Upper lobe of left lung (tissue), 6 donors: ENCODE measurements around the gene PRR23A. TPM values are rescaled to one million over a fixed set of nuclear protein-coding genes. Genes with fewer than 3 reads are reported as not detected.

Source experiments
- ATAC-seq, 2 donors: fragments of 200-7000 bp; cut with Tn5 transposase; one replicate each; pipeline ENCODE4 v1.9.1; 2022; ENCODE audit warnings: mild to moderate bottlenecking in 2 of 2, moderate library complexity in 2 of 2; ENCODE audit not compliant: low FRiP score in 2 of 2
- DNase-seq, 2 donors: peaks; one replicate each; pipeline ENCODE4 v3.0.0-alpha.2; 2019 to 2020
- H3K27ac ChIP-seq, 4 donors: fragments of 200-600 bp; sonication (generic); one replicate each; pipeline ENCODE4 v1.5.1; 2016 to 2019
- H3K27me3 ChIP-seq, 4 donors: fragments of 200-600 bp; sonication (generic); one replicate each; pipeline ENCODE4 v1.5.1; 2017 to 2019
- H3K36me3 ChIP-seq, 4 donors: fragments of 200-600 bp; sonication (generic); one replicate each; pipeline ENCODE4 v1.5.1; 2016 to 2019
- H3K4me1 ChIP-seq, 4 donors: fragments of 200-600 bp; sonication (generic); one replicate each; pipeline ENCODE4 v1.5.1; 2018 to 2019
- H3K4me3 ChIP-seq, 4 donors: fragments of 200-600 bp; sonication (generic); one replicate each; pipeline ENCODE4 v1.5.1; 2017 to 2019; ENCODE audit warnings: mild to moderate bottlenecking in 2 of 4, moderate library complexity in 1 of 4
- H3K9me3 ChIP-seq, 4 donors: fragments of 200-600 bp; sonication (generic); one replicate each; pipeline ENCODE4 v1.5.1; 2018 to 2019
- CTCF ChIP-seq, 6 experiments: fragments of 450-650 bp in 4 of 6; fragments of 200-600 bp in 2 of 6; sonication (generic) in 2 of 6; IDR thresholded peaks; one replicate each; pipeline ENCODE4 v1.5.1; 2016 to 2019; ENCODE audit warnings: antibody characterized with exemption in 6 of 6
- EP300 ChIP-seq, 4 donors: sonication (generic); formaldehyde crosslinking; IDR thresholded peaks; one replicate each; pipeline ENCODE4 v1.5.1; 2017; ENCODE audit warnings: antibody characterized with exemption in 4 of 4, control low read depth in 2 of 4
- POLR2A ChIP-seq, 4 donors: fragments of 450-650 bp; IDR thresholded peaks; one replicate each; pipeline ENCODE4 v1.5.1; 2016 to 2017; ENCODE audit warnings: antibody characterized with exemption in 4 of 4, mild to moderate bottlenecking in 2 of 4
- POLR2AphosphoS5 ChIP-seq, 2 donors: sonication (generic); formaldehyde crosslinking; IDR thresholded peaks; one replicate each; pipeline ENCODE4 v1.5.1; 2017; ENCODE audit warnings: antibody characterized with exemption in 2 of 2
- WGBS, 2 donors: methylation state at CpG; one replicate each; pipeline ENCODE4 v1.1.5; 2017 to 2018; 5-methylcytosine and 5-hydroxymethylcytosine counted together
- total RNA-seq, 6 donors: library from RNA; depleted of rRNA in 4 of 6; stranded (reverse); fragments of >200 nt in 4 of 6; gene quantifications; one replicate each; pipeline versions ENCODE4 v1.1.0 to v1.2.1, GENCODE V29; 2016 to 2021
- donor health status: DM: no; HTN: no; CAD: no; lungs with moderate emphysema.
- donor health status: DM: no; HTN: yes; CAD: no; lungs with severe emphysema.

Gene PRR23A
- total RNA-seq, 6 donors from 2014 or later = not detected

DNA sequence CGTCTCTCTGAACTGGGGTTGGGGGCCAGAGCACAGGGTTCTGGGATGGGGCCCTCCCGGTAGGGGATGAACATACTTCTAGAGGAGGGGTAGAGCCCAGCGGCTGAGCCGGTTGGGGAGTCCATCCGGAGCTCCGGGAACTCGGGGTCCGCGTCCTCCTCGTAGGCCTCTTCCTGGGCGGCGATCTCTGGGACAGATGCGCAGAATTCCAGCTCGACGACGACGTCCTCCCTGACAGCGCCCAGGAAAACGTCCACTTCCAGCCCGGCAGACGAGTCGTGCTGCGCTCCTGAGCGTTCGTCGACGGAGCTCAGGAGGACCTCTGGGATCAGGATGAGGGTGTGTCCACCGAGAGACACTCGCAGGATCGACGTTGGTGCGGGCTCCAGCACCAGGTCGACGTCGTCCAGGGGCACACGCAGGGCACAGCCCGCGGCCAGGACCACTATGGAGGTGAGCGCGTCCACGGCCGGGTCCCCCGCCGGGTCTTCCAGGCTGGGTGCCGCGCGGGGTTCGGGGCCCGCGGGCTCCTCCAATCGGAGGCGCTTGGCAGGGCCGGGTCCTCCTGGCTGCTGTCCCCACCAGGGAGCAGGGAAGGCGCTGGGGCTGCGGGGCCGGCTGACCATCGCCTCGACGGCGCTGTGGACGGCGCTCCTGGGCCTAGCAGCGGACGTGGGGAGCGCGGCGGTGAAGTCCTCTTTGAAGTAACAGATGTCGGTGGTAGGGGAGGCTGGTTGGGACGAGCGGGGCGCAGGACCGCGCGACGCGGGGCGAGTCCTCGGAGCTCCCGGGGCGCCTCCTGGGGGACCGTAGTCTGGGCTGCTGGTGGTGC lies 14.2 kb upstream of the PRR23A start:
- ATAC-seq = peak; percentile 16 to 22
- Histone ChIP-seq H3K36me3 (no peaks in the 10 kb centered on the region), H3K4me1 (no peaks in the 10 kb centered on the region), H3K4me3 (no peak overlapping the region), H3K9me3 (peaks cover 0 to 13% (median 5%) of the 10 kb centered on the region in 4 donors), H3K27me3 (no peaks in the 10 kb centered on the region), H3K27ac (no peak overlapping the region)
- 63 to 73% methylated on average over 30 to 50 of the region's 81 CpGs for WGBS, 2 donors
- TF ChIP-seq POLR2A (IDR thresholded peaks at IDR 0.05) = no peak
- TF ChIP-seq EP300 (IDR thresholded peaks at IDR 0.05) = no peak
- no peak for TF ChIP-seq POLR2AphosphoS5 (IDR thresholded peaks at IDR 0.05)
- TF ChIP-seq CTCF (IDR thresholded peaks at IDR 0.05) = no peak
- DNase-seq = peak in 1 of 2 donors; percentile 79

- no peak overlapping the region for H3K27ac ChIP-seq
- no peak for TF ChIP-seq POLR2A (IDR thresholded peaks at IDR 0.05)
- no peak for TF ChIP-seq CTCF (IDR thresholded peaks at IDR 0.05)
- no peak for TF ChIP-seq EP300 (IDR thresholded peaks at IDR 0.05)
- TF ChIP-seq POLR2AphosphoS5 (IDR thresholded peaks at IDR 0.05) = no peak
- 71 to 74% methylated on average over 3 of the region's 3 CpGs for WGBS, 2 donors
- no peaks in the 10 kb centered on the region for H3K27me3 ChIP-seq
- DNase-seq (no peak), ATAC-seq (no peak)
- H3K9me3 ChIP-seq = peaks cover 0 to 13% (median 6%) of the 10 kb centered on the region in 4 donors
- H3K4me3 ChIP-seq = no peak overlapping the region
- H3K4me1 ChIP-seq = no peaks in the 10 kb centered on the region
- H3K36me3 ChIP-seq = no peaks in the 10 kb centered on the region
Measured at GRCh38 chr3:139016430-139017048, 10.5 kb upstream of the PRR23A start.

- ATAC-seq (peak in 1 of 2 donors; percentile 66), DNase-seq (peak in 1 of 2 donors; percentile 58)
- Histone ChIP-seq H3K4me1 (no peaks in the 10 kb centered on the region), H3K27me3 (no peaks in the 10 kb centered on the region), H3K36me3 (no peaks in the 10 kb centered on the region), H3K9me3 (peaks cover 0 to 13% (median 4%) of the 10 kb centered on the region in 4 donors), H3K27ac (no peak overlapping the region), H3K4me3 (no peak overlapping the region)
- WGBS, 2 donors = 86 to 88% methylated on average over 36 to 45 of the region's 45 CpGs
- TF ChIP-seq POLR2A (IDR thresholded peaks at IDR 0.05) (no peak), EP300 (IDR thresholded peaks at IDR 0.05) (no peak), CTCF (IDR thresholded peaks at IDR 0.05) (no peak), POLR2AphosphoS5 (IDR thresholded peaks at IDR 0.05) (no peak)
Measured at GRCh38 chr3:139005356-139005993, 593 bp downstream of the PRR23A start.

- TF ChIP-seq CTCF (IDR thresholded peaks at IDR 0.05) (no peak), POLR2A (IDR thresholded peaks at IDR 0.05) (no peak), POLR2AphosphoS5 (IDR thresholded peaks at IDR 0.05) (no peak), EP300 (IDR thresholded peaks at IDR 0.05) (no peak)
- Histone ChIP-seq H3K9me3 (no peaks in the 10 kb centered on the region), H3K4me1 (no peaks in the 10 kb centered on the region), H3K4me3 (no peak overlapping the region), H3K36me3 (no peaks in the 10 kb centered on the region), H3K27me3 (no peaks in the 10 kb centered on the region), H3K27ac (no peak overlapping the region)
- ATAC-seq = no peak
- no peak for DNase-seq
- WGBS, 2 donors = 81 to 83% methylated on average over 1 of the region's 1 CpG
Measured at GRCh38 chr3:138995706-138996105, 10.4 kb downstream of the PRR23A start.
